HEK293T (cell line): ENCODE measurements around the gene SUPT3H.
A peak's percentile ranks its signal among the peaks of the same experiment; 100 is the strongest.

Experiments used
- CTCF ChIA-PET: fragments of 350-600 bp; formaldehyde crosslinking; extraction: SDS; loops from one replicate; lab custom pipeline; 2021; ENCODE audit warnings: antibody characterized with exemption, inconsistent platforms; lab: Yijun Ruan, JAX
- POLR2A ChIA-PET: fragments of 350-600 bp; formaldehyde crosslinking; extraction: SDS; loops from one replicate; lab custom pipeline; 2020; ENCODE audit warnings: antibody characterized with exemption, inconsistent platforms; lab: Yijun Ruan, JAX
- DNase-seq: peaks from one replicate; pipeline ENCODE4 v3.0.0; 2012; ENCODE audit warnings: mixed read lengths; ENCODE audit errors: extremely low spot score
- ARNT ChIP-seq: fragments of 450-650 bp; IDR thresholded peaks from 2 replicates; pipeline ENCODE4 v1.6.1; 2017; ENCODE audit warnings: mild to moderate bottlenecking
- BHLHE40 ChIP-seq: fragments of 450-650 bp; IDR thresholded peaks from 2 replicates; pipeline ENCODE4 v1.6.1; 2016; ENCODE audit warnings: mild to moderate bottlenecking, moderate library complexity, borderline replicate concordance
- CTBP1 ChIP-seq: fragments of 450-650 bp; IDR thresholded peaks from 2 replicates; pipeline ENCODE4 v1.6.1; 2016; ENCODE audit warnings: borderline replicate concordance
- ELF4 ChIP-seq: fragments of 450-650 bp; IDR thresholded peaks from 2 replicates; pipeline ENCODE4 v1.6.1; 2017; ENCODE audit warnings: antibody characterized with exemption
- FOXA1 ChIP-seq: fragments of 450-650 bp; IDR thresholded peaks from 2 replicates; pipeline ENCODE4 v1.6.1; 2016; ENCODE audit warnings: mild to moderate bottlenecking
- FOXK2 ChIP-seq: fragments of 450-650 bp; IDR thresholded peaks from 2 replicates; pipeline ENCODE4 v1.6.1; 2016; ENCODE audit warnings: mild to moderate bottlenecking
- FOXM1 ChIP-seq: fragments of 450-650 bp; IDR thresholded peaks from 2 replicates; pipeline ENCODE4 v1.6.1; 2017; ENCODE audit warnings: mild to moderate bottlenecking, borderline replicate concordance
- HDGF ChIP-seq: fragments of 450-650 bp; IDR thresholded peaks from 2 replicates; pipeline ENCODE4 v1.6.1; 2017; ENCODE audit warnings: antibody characterized with exemption, borderline replicate concordance
- L3MBTL2 ChIP-seq: fragments of 450-650 bp; conservative IDR thresholded peaks from 2 replicates; pipeline ENCODE4 v1.6.1; 2016; ENCODE audit warnings: mild to moderate bottlenecking
- LEF1 ChIP-seq: fragments of 450-650 bp; IDR thresholded peaks from 2 replicates; pipeline ENCODE4 v1.6.1; 2017; ENCODE audit warnings: mild to moderate bottlenecking, borderline replicate concordance
- NFRKB ChIP-seq: fragments of 450-650 bp; IDR thresholded peaks from 2 replicates; pipeline ENCODE4 v1.6.1; 2016; ENCODE audit warnings: mild to moderate bottlenecking, moderate library complexity
- SP1 ChIP-seq: fragments of 450-650 bp; IDR thresholded peaks from 2 replicates; pipeline ENCODE4 v1.6.1; 2017
- SUZ12 ChIP-seq: fragments of 450-650 bp; IDR thresholded peaks from 2 replicates; pipeline ENCODE4 v1.6.1; 2016; ENCODE audit warnings: mild to moderate bottlenecking
- TARDBP ChIP-seq: fragments of 450-650 bp; IDR thresholded peaks from 2 replicates; pipeline ENCODE4 v1.6.1; 2016
- ZNF384 ChIP-seq: fragments of 450-650 bp; IDR thresholded peaks from 2 replicates; pipeline ENCODE4 v1.6.1; 2016
- TF ChIP-seq, protein P1 (sequence below): fragments of 450-650 bp; IDR thresholded peaks from 2 replicates; pipeline ENCODE4 v1.6.1; 2016

SUPT3H gene

DNA sequence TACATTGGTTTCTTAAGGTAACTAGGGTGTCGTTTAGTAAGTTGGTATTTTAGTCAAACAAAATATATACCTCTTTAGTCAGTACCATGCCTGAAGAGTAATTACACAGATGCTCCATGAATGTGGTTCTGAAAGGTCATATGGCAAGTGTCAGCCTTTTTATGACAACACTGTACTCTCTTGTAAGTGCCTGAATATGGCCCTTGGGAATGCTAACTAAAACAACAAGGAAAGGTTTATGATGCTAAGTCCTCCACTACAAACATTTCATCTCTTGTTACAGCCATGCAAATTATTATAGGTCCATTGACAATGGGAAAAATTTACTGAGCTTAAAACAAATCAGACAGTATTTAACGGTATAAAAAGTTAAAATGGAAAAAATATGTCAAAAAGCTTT is 39.0 kb upstream of the SUPT3H start:
- ChIA-PET POLR2A (no interaction called here), CTCF (no interaction called here)
- peak; percentile 45 for DNase-seq
- TF ChIP-seq FOXA1 (no peak), TARDBP (no peak), ZNF384 (no peak), NFRKB (no peak), CTBP1 (peak; percentile 95), FOXM1 (0 out of 2 replicates have a peak, but pooled peaks have one; percentile 29), L3MBTL2 (no peak), HDGF (no peak), FOXK2 (no peak), SUZ12 (no peak), ELF4 (no peak), ARNT (peak; percentile 62; the same call in 1 of the 2 replicates), BHLHE40 (no peak), SP1 (no peak), LEF1 (no peak)
- TF ChIP-seq, protein P1, sequence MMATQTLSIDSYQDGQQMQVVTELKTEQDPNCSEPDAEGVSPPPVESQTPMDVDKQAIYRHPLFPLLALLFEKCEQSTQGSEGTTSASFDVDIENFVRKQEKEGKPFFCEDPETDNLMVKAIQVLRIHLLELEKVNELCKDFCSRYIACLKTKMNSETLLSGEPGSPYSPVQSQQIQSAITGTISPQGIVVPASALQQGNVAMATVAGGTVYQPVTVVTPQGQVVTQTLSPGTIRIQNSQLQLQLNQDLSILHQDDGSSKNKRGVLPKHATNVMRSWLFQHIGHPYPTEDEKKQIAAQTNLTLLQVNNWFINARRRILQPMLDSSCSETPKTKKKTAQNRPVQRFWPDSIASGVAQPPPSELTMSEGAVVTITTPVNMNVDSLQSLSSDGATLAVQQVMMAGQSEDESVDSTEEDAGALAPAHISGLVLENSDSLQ, result peak; percentile 66

DNA sequence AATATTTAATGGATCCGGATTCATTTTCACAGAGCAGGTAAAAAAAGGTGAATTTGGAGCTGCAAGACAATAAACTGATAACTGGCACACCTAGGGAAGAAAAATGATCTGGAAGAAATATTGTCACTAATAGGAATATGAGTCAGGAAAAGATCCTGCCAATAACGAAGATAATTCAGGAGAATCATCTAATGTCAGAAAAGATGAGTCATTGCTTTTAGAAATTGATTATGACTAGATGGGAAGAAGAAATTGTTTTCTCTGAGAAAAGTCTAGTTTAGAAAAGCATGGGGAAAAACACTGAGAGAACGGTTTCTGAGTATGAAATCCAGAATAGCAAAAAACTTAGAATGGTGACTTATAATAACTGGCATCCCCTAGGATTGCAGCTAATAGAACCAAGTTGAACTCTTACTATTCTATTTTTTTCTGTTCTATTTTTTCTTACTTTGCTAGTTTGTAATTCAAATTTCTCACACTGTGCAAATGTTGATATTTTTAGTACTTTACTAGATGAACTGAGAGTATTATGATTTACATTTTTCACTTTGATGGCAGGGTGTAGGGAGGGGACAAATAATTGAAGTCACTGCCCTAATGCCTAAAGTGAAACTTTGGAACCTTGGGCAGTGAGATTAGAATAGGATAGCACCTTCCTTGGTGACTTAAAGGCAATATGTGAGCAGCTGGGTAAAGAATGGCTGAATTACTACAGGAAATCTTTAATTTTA is 38.2 kb upstream of the SUPT3H start:
- ChIA-PET POLR2A (interaction anchor here (1.5 kb wide), 1 partner anchor 38 kb away, joined by 7 read pairs; the partner anchor contains the start of gene SUPT3H), CTCF (no interaction called here)
- TF ChIP-seq LEF1, result no peak
- TF ChIP-seq CTBP1, result no peak
- TF ChIP-seq NFRKB, result no peak
- TF ChIP-seq L3MBTL2, result no peak
- TF ChIP-seq FOXA1, result no peak
- TF ChIP-seq HDGF, result no peak
- TF ChIP-seq ELF4, result no peak
- no peak for TF ChIP-seq BHLHE40
- no peak for TF ChIP-seq FOXK2
- no peak for TF ChIP-seq SP1
- no peak for TF ChIP-seq ARNT
- no peak for TF ChIP-seq FOXM1
- TF ChIP-seq TARDBP, result no peak
- TF ChIP-seq, protein P1, result no peak
- no peak for DNase-seq

DNA sequence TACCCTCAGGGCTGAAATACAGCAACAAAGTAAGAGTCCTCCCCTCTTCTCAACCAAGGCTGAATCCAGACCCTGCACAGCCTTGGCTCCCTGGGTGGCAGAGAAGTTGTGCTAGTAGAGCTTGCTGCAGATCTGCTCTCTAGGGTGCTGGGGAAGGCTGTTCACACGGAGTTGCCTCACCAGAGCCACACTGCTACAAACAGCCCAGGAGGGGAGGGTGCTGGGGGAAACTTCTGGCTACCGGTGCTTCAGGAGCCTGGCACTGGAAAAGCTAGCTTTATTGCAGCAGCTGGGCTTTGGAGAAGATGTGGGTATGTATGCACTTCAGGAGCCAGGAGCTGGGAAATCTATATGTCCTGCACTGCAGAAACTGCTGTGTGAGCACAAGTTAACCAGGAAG is 37.6 kb upstream of the SUPT3H start:
- POLR2A ChIA-PET, result interaction anchor here (1.5 kb wide), 1 partner anchor 37 kb away, joined by 7 read pairs; the partner anchor contains the start of gene SUPT3H
- CTCF ChIA-PET, result no interaction called here
- DNase-seq, result peak; percentile 23
- no peak for TF ChIP-seq FOXK2
- no peak for TF ChIP-seq SUZ12
- no peak for TF ChIP-seq L3MBTL2
- no peak for TF ChIP-seq CTBP1
- no peak for TF ChIP-seq LEF1
- no peak for TF ChIP-seq SP1
- no peak for TF ChIP-seq FOXA1
- TF ChIP-seq TARDBP, result no peak
- no peak for TF ChIP-seq ZNF384
- TF ChIP-seq FOXM1, result no peak
- TF ChIP-seq, protein P1, result no peak

DNA sequence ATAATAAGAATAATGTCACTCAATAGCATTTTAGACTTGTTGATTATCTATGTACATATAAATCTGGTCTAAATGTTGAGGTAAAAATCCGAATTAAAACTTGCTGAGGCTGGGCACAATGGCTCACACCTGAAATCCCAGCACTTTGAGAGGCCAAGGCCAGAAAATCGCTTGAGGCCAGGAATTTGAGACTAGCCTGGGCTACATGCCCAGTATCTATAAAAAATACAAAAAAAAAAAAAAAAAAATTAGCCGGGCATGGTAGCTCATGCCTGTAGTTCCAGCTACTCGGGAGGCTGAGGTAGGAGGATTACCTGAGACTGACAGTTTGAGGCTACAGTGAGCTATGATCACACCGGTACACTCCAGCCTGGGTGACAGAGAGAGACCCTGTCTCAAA is 34.2 kb upstream of the SUPT3H start:
- peak; percentile 79 for TF ChIP-seq ZNF384
- TF ChIP-seq SP1, result no peak
- DNase-seq, result no peak
- POLR2A ChIA-PET, result interaction anchor here (0.8 kb wide), 1 partner anchor 17 kb away, joined by 5 read pairs; no protein-coding TSS in a partner anchor
- CTCF ChIA-PET, result no interaction called here

DNA sequence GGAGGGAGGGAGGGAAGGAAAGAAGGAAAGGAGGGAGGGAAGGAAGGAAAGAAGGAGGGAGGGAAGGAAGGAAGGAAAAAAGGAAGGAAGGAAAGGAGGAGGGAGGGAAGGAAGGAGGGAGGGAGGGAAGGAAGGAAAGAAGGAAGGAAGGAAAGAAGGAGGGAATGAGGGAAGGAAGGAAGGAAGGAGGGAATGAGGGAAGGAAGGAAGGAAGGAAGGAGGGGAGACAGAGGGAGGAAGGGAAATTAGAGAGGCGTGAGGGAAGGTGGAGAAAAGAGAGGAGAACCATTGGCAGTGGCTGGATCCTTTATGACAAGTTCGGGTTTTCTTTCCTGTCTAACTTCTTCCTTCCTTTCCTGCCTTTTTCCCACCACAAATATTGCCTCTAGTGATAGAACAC is 22.3 kb upstream of the SUPT3H start:
- no peak for DNase-seq
- ChIA-PET CTCF (no interaction called here), POLR2A (no interaction called here)
- TF ChIP-seq TARDBP, result no peak

DNA sequence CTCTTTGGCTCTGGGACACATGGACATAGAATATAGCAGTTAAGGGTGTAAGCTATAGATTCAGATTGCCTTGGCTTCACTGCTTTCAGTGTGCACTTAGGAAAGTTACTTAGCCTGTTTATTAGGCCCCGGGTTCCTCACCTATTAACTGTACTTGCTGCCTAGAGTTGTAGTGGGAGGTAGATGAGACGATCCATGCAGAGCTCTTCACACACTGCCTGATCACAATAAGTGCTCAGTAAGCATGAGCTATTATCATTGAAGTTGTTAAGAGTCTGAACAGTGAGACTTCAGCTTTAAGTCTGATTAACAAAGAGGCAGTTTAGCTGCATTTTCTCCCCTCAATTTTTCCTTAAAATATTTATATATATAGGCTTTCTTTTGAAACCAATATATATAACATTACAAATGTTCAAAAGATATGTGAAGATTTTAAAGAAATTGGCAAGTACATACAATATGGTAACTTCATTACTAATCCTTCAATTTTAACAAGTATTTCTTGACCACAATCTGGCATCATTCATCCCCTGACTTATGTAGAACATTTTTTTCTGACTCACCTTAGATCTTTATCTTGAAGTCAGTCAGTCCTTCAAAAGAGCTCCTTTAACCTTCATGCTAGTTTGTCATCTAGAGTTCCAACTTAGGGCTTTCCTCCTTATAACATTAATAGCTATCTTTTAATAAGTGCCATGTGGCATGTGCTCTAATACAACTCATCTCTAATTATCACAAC is 20.5 kb upstream of the SUPT3H start:
- POLR2A ChIA-PET, result interaction anchor here (0.7 kb wide), 1 partner anchor 528 kb away, joined by 3 read pairs; no protein-coding TSS in a partner anchor
- DNase-seq, result no peak
- TF ChIP-seq FOXM1 (no peak), SP1 (no peak), TARDBP (no peak), FOXK2 (no peak), HDGF (no peak), NFRKB (no peak), ARNT (no peak), SUZ12 (no peak), CTBP1 (no peak), FOXA1 (no peak), LEF1 (no peak), ELF4 (no peak), L3MBTL2 (no peak), ZNF384 (no peak)
- TF ChIP-seq, protein P1, result no peak
- CTCF ChIA-PET, result interaction anchor here (0.5 to 1.4 kb wide), 4 partner anchors 15 to 317 kb away, joined by 3 read pairs; no protein-coding TSS in a partner anchor
